GM21447 (cell line): ENCODE measurements around the gene IZUMO1R.
"Not testable (repeated sequence)": the region's sequence is repeated elsewhere in the genome, so short reads cannot be mapped to it uniquely, and the experiment has no call there.

ENCODE experiments used
- ATAC-seq: cut with Tn5 transposase; IDR thresholded peaks from one replicate; pipeline ENCODE4 v1.9.1; 2021; ENCODE audit not compliant: unreplicated experiment

IZUMO1R gene

GRCh38 chr11:94303966-94304958, at the start of gene IZUMO1R:
IZUMO1R (plus strand) TSS chr11:94304580; CDS start chr11:94305637, 1,057 bp downstream.
- ATAC-seq, result no peak

- ATAC-seq, result peak; percentile 78
These were observed 32.5 kb upstream of the IZUMO1R start for GRCh38 chr11:94271885-94272372.

- ATAC-seq, result peak; percentile 58
These were observed 31.6 kb upstream of the IZUMO1R start for GRCh38 chr11:94272738-94273313.

GRCh38 chr11:94275961-94276360, 28.4 kb upstream of the IZUMO1R start:
- no peak for ATAC-seq

- ATAC-seq, result no peak
These were observed 27.4 kb upstream of the IZUMO1R start for GRCh38 chr11:94276943-94277342.

- not testable (repeated sequence) for ATAC-seq
These were observed 26.2 kb upstream of the IZUMO1R start for GRCh38 chr11:94278207-94278606.

GRCh38 chr11:94279996-94280395, 24.4 kb upstream of the IZUMO1R start:
- ATAC-seq, result no peak

- ATAC-seq, result no peak
These were observed 23.1 kb upstream of the IZUMO1R start for GRCh38 chr11:94281324-94281723.

- ATAC-seq, result no peak
These were observed 20.7 kb upstream of the IZUMO1R start for GRCh38 chr11:94283678-94284077.

- ATAC-seq, result no peak
These were observed 8.8 kb upstream of the IZUMO1R start for GRCh38 chr11:94295534-94295933.

- no peak for ATAC-seq
These were observed 6.3 kb upstream of the IZUMO1R start for GRCh38 chr11:94297985-94298576.

GRCh38 chr11:94302776-94303175, 1.6 kb upstream of the IZUMO1R start:
- no peak for ATAC-seq

- no peak for ATAC-seq
These were observed 766 bp downstream of the IZUMO1R start for GRCh38 chr11:94305146-94305545.

- no peak for ATAC-seq
These were observed 2.9 kb downstream of the IZUMO1R start for GRCh38 chr11:94307101-94307791.

GRCh38 chr11:94308024-94308423, 3.6 kb downstream of the IZUMO1R start:
- no peak for ATAC-seq

- no peak for ATAC-seq
These were observed 5.4 kb downstream of the IZUMO1R start for GRCh38 chr11:94309757-94310156.

GRCh38 chr11:94310191-94310875, 6.0 kb downstream of the IZUMO1R start:
- ATAC-seq, result no peak

- no peak for ATAC-seq
These were observed 8.0 kb downstream of the IZUMO1R start for GRCh38 chr11:94312339-94312738.

GRCh38 chr11:94314064-94314463, 9.7 kb downstream of the IZUMO1R start:
- no peak for ATAC-seq

- ATAC-seq, result no peak
These were observed 11.3 kb downstream of the IZUMO1R start for GRCh38 chr11:94315664-94316063.
